ENCODE measurements around the gene RAB17. TPM values are rescaled to one million over a fixed set of nuclear protein-coding genes. Genes with fewer than 3 reads are reported as not detected.

Gene RAB17
- total RNA-seq, 1 donor from 2014 or later, result 60.1 TPM

GRCh38 chr2:237630216-237631000 lies 39.9 kb upstream of the RAB17 start:
- H3K4me1 ChIP-seq, result peaks cover 41% of the 10 kb centered on the region
- no peak overlapping the region for H3K4me3 ChIP-seq
- ATAC-seq (no peak), DNase-seq (no peak)
- H3K27ac ChIP-seq, result no peak overlapping the region
- intact Hi-C loops (cut with DNase I), result no loop called here
- TF ChIP-seq CTCF (IDR thresholded peaks at IDR 0.05), result no peak
- no peaks in the 10 kb centered on the region for H3K27me3 ChIP-seq (ENCODE audit: low read depth)
- peaks cover 6% of the 10 kb centered on the region for H3K36me3 ChIP-seq
- no peaks in the 10 kb centered on the region for H3K9me3 ChIP-seq

GRCh38 chr2:237629739-237630138 lies 39.2 kb upstream of the RAB17 start:
- H3K4me3 ChIP-seq, result no peak overlapping the region
- no peaks in the 10 kb centered on the region for H3K27me3 ChIP-seq (ENCODE audit: low read depth)
- peaks cover 46% of the 10 kb centered on the region for H3K4me1 ChIP-seq
- H3K27ac ChIP-seq, result no peak overlapping the region
- peaks cover 6% of the 10 kb centered on the region for H3K36me3 ChIP-seq
- TF ChIP-seq CTCF (IDR thresholded peaks at IDR 0.05), result no peak
- no peaks in the 10 kb centered on the region for H3K9me3 ChIP-seq
- no peak for ATAC-seq
- no peak for DNase-seq
- intact Hi-C loops (cut with DNase I), result no loop called here

- Histone ChIP-seq H3K36me3 (peaks cover 6% of the 10 kb centered on the region), H3K4me1 (peaks cover 47% of the 10 kb centered on the region), H3K27ac (no peak overlapping the region), H3K27me3 (ENCODE audit: low read depth) (no peaks in the 10 kb centered on the region), H3K4me3 (no peak overlapping the region), H3K9me3 (no peaks in the 10 kb centered on the region)
- DNase-seq, result no peak
- TF ChIP-seq CTCF (IDR thresholded peaks at IDR 0.05), result no peak
- intact Hi-C loops (cut with DNase I), result no loop called here
- ATAC-seq, result no peak
Observed at GRCh38 chr2:237629188-237629534, 38.6 kb upstream of the RAB17 start.

GRCh38 chr2:237628247-237629187 lies 38.0 kb upstream of the RAB17 start:
- no peak for TF ChIP-seq CTCF (IDR thresholded peaks at IDR 0.05)
- Histone ChIP-seq H3K9me3 (no peaks in the 10 kb centered on the region), H3K27me3 (ENCODE audit: low read depth) (no peaks in the 10 kb centered on the region), H3K27ac (peak overlapping the region; percentile 64), H3K4me1 (peaks cover 47% of the 10 kb centered on the region), H3K4me3 (peak overlapping the region; percentile 66), H3K36me3 (peaks cover 6% of the 10 kb centered on the region)
- DNase-seq, result no peak
- intact Hi-C loops (cut with DNase I), result no loop called here
- no peak for ATAC-seq

GRCh38 chr2:237627441-237628246 lies 37.1 kb upstream of the RAB17 start, which contains the start of gene LRRFIP1:
Gene LRRFIP1 (plus strand): TSS chr2:237627587. CDS start chr2:237627645, 58 bp downstream.
- H3K27ac ChIP-seq, result peak within 1 kb of the TSS; percentile 64
- ATAC-seq (peak; percentile 84 to 90), DNase-seq (no peak)
- TF ChIP-seq CTCF (IDR thresholded peaks at IDR 0.05), result no peak
- peaks cover 6% of the 10 kb centered on the region for H3K36me3 ChIP-seq
- no peaks in the 10 kb centered on the region for H3K27me3 ChIP-seq (ENCODE audit: low read depth)
- H3K9me3 ChIP-seq, result no peaks in the 10 kb centered on the region
- intact Hi-C loops (cut with DNase I), result no loop called here
- peaks cover 40% of the 10 kb centered on the region for H3K4me1 ChIP-seq
- H3K4me3 ChIP-seq, result peak within 1 kb of the TSS; percentile 66

Data from lower lobe of right lung (tissue), 2 donors.